Measurements from ENCODE around the gene IKBKE.

GRCh38 chr1:206447792-206448191 is 22.5 kb upstream of the IKBKE start:
- no peak for TF ChIP-seq EZH2phosphoT487 (IDR thresholded peaks at IDR 0.05; ENCODE audit: insufficient read depth, low read depth)
- no peak for TF ChIP-seq EZH2 (IDR thresholded peaks at IDR 0.05; ENCODE audit: insufficient read depth, poor library complexity, severe bottlenecking)
